Heart left ventricle (tissue), 13 donors: Measurements from ENCODE around the gene NR2F1-AS1.

ENCODE experiments used
- POLR2A ChIP-seq, 2 donors: fragments of 450-650 bp; IDR thresholded peaks; one replicate each; pipeline ENCODE4 v1.6.1; 2017; ENCODE audit warnings: antibody characterized with exemption in 2 of 2, mild to moderate bottlenecking in 2 of 2, moderate library complexity in 2 of 2
- TF ChIP-seq, protein P1 (sequence below), 12 donors: fragments of 200-600 bp; sonication (generic) in 4 of 12; IDR thresholded peaks; one replicate each; pipeline versions ENCODE4 v1.5.0 to v1.8.0; 2018 to 2022; ENCODE audit warnings: antibody characterized with exemption in 12 of 12, mild to moderate bottlenecking in 5 of 12
- donor health status: ischemic (EF 13 %, LVEDD 7.1; RV severe dilation, severe dysfunction).
- donor health status: DM: no; HTN: yes; CAD: no.
- donor health status: DM: no; HTN: no; CAD: no.
- donor health status: ischemic (EF 25% LVEDD 6.9; RV normal size, moderate dysfunction).
- donor health status: ischemic (EF 25% LVEDD 5.7; RV mildly dilated, moderate dysfunction).
- donor health status: ischemic (EF 35%, LVEDD 5.7; RV mildly dilated, moderate dysfunction).
- donor health status: nonischemic (EF 11% LVEDD 7.7; RV severe dilation, severe dysfunction).
- donor health status: DM: yes; HTN: yes; CAD: no.
- donor health status: PGD.
- donor health status: ischemic (EF 29% LVEDD 5.4; RV normal size, mild dysfunction).
- donor health status: nonischemic (EF 23%, LVEDD 6.1; RV moderate dilation, normal function).

GRCh38 chr5:93402451-93402850 is 178.6 kb downstream of the NR2F1-AS1 start:
- no peak for TF ChIP-seq POLR2A (IDR thresholded peaks at IDR 0.05)
- TF ChIP-seq, protein P1, sequence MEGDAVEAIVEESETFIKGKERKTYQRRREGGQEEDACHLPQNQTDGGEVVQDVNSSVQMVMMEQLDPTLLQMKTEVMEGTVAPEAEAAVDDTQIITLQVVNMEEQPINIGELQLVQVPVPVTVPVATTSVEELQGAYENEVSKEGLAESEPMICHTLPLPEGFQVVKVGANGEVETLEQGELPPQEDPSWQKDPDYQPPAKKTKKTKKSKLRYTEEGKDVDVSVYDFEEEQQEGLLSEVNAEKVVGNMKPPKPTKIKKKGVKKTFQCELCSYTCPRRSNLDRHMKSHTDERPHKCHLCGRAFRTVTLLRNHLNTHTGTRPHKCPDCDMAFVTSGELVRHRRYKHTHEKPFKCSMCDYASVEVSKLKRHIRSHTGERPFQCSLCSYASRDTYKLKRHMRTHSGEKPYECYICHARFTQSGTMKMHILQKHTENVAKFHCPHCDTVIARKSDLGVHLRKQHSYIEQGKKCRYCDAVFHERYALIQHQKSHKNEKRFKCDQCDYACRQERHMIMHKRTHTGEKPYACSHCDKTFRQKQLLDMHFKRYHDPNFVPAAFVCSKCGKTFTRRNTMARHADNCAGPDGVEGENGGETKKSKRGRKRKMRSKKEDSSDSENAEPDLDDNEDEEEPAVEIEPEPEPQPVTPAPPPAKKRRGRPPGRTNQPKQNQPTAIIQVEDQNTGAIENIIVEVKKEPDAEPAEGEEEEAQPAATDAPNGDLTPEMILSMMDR (IDR thresholded peaks at IDR 0.05): no peak
